ENCODE measurements around the gene USP36. TPM values are rescaled to one million over a fixed set of nuclear protein-coding genes. Genes with fewer than 3 reads are reported as not detected.

USP36 gene
- total and polyA plus RNA-seq, 12 donors = 10.0 to 28.8 (median 24.8) TPM

GRCh38 chr17:78875363-78876093 is 34.9 kb upstream of the USP36 start:
- TF ChIP-seq CTCF (IDR thresholded peaks at IDR 0.05) = no peak
- intact Hi-C loops (cut with DNase I) = no loop called here

GRCh38 chr17:78873519-78874340 is 33.1 kb upstream of the USP36 start:
- H3K4me3 ChIP-seq = no peak overlapping the region
- 49 to 55% methylated on average over 21 of the region's 21 CpGs for WGBS, 2 donors
- ATAC-seq = peak; percentile 42 to 81 (median 60)
- no peaks in the 10 kb centered on the region for H3K27me3 ChIP-seq
- peak overlapping the region in 9 of 10 donors; percentile 15 to 73 (median 65) for H3K27ac ChIP-seq
- TF ChIP-seq CTCF (IDR thresholded peaks at IDR 0.05) = no peak
- peaks cover 10 to 57% (median 50%) of the 10 kb centered on the region in 9 donors for H3K4me1 ChIP-seq
- intact Hi-C loops (cut with DNase I) = no loop called here
- peak in 1 of 2 donors; percentile 59 for DNase-seq
- no peaks in the 10 kb centered on the region for H3K9me3 ChIP-seq
- H3K36me3 ChIP-seq = peaks cover 0 to 56% (median 38%) of the 10 kb centered on the region in 9 donors

More at GRCh38 chr17:78875363-78876093, 34.9 kb upstream of the USP36 start:
- Histone ChIP-seq H3K9me3 (no peaks in the 10 kb centered on the region), H3K27me3 (no peaks in the 10 kb centered on the region), H3K4me3 (no peak overlapping the region), H3K36me3 (peaks cover 0 to 38% (median 20%) of the 10 kb centered on the region in 9 donors), H3K4me1 (peaks cover 17 to 74% (median 68%) of the 10 kb centered on the region in 9 donors), H3K27ac (peak overlapping the region in 9 of 10 donors; percentile 3 to 73 (median 57))
- 65 to 79% methylated on average over 9 of the region's 9 CpGs for WGBS, 2 donors
- DNase-seq = no peak
- ATAC-seq = peak in 1 of 8 donors; percentile 1

GRCh38 chr17:78872486-78872885 is 31.9 kb upstream of the USP36 start:
- H3K9me3 ChIP-seq = no peaks in the 10 kb centered on the region
- 87 to 92% methylated on average over 6 of the region's 6 CpGs for WGBS, 2 donors
- no peak overlapping the region for H3K4me3 ChIP-seq
- H3K27ac ChIP-seq = peak overlapping the region in 1 of 10 donors; percentile 15
- ATAC-seq (peak in 1 of 8 donors; percentile 13), DNase-seq (no peak)
- no peaks in the 10 kb centered on the region for H3K27me3 ChIP-seq
- TF ChIP-seq CTCF (IDR thresholded peaks at IDR 0.05) = no peak
- peaks cover 0 to 65% (median 45%) of the 10 kb centered on the region in 9 donors for H3K36me3 ChIP-seq
- peaks cover 10 to 52% (median 46%) of the 10 kb centered on the region in 9 donors for H3K4me1 ChIP-seq
- intact Hi-C loops (cut with DNase I) = no loop called here

- Histone ChIP-seq H3K4me1 (peaks cover 11 to 47% (median 38%) of the 10 kb centered on the region in 9 donors), H3K4me3 (no peak overlapping the region), H3K9me3 (no peaks in the 10 kb centered on the region), H3K27ac (no peak overlapping the region), H3K27me3 (no peaks in the 10 kb centered on the region), H3K36me3 (peaks cover 0 to 70% (median 45%) of the 10 kb centered on the region in 9 donors)
- no peak for TF ChIP-seq CTCF (IDR thresholded peaks at IDR 0.05)
- 82% methylated on average over 15 of the region's 15 CpGs for WGBS, 2 donors
- intact Hi-C loops (cut with DNase I) = no loop called here
- no peak for DNase-seq
- no peak for ATAC-seq
Measured at GRCh38 chr17:78870621-78871020, 30.0 kb upstream of the USP36 start.

Measured in heart right ventricle (tissue), 16 donors.